K562 (cell line): ENCODE data around the gene GARRE1.
"Not testable (repeated sequence)": the region's sequence is repeated elsewhere in the genome, so short reads cannot be mapped to it uniquely, and the experiment has no call there.

ENCODE experiments used
- CBX3 ChIP-seq, 2 experiments: IDR thresholded peaks; 1 replicate in 1 of 2; 2 replicates in 1 of 2; pipeline ENCODE4 v1.6.1; 2012; ENCODE audit warnings: inconsistent platforms in 2 of 2, low read length in 2 of 2, borderline replicate concordance in 1 of 2, control low read depth in 1 of 2
- CBX5 ChIP-seq: IDR thresholded peaks from 2 replicates; pipeline ENCODE4 v1.6.1; 2014; ENCODE audit warnings: low read depth, borderline replicate concordance
- GABPB1 ChIP-seq: sonication (generic); formaldehyde crosslinking; IDR thresholded peaks from 2 replicates; pipeline ENCODE4 v1.8.0; 2022; ENCODE audit warnings: mild to moderate bottlenecking, missing genetic modification reagents
- GABPB2 ChIP-seq: fragments of 250-450 bp; sonication (Bioruptor Pico); conservative IDR thresholded peaks from 2 replicates; pipeline ENCODE4 v1.5.1; 2021; ENCODE audit warnings: mild to moderate bottlenecking
- HNRNPLL ChIP-seq: fragments of 200-400 bp; formaldehyde crosslinking; IDR thresholded peaks from 2 replicates; pipeline ENCODE4 v1.6.1; 2017; ENCODE audit warnings: low read length, low read depth, mild to moderate bottlenecking; ENCODE audit not compliant: poor library complexity, severe bottlenecking
- KLF10 ChIP-seq: fragments of 250-450 bp; sonication (Bioruptor Pico); IDR thresholded peaks from 2 replicates; pipeline ENCODE4 v1.6.1; 2021; ENCODE audit warnings: matching md5 sums
- NBN ChIP-seq: fragments of 450-650 bp; IDR thresholded peaks from 2 replicates; pipeline ENCODE4 v1.6.1; 2016; ENCODE audit warnings: low read depth, mild to moderate bottlenecking
- NRF1 ChIP-seq, 2 experiments: fragments of 450-650 bp; IDR thresholded peaks in 1 of 2; conservative IDR thresholded peaks in 1 of 2; 2 replicates each; pipeline ENCODE4 v1.6.1; 2014; ENCODE audit warnings: mild to moderate bottlenecking in 2 of 2
- POLR2A ChIP-seq: fragments of 450-650 bp; conservative IDR thresholded peaks from 2 replicates; pipeline ENCODE4 v1.6.1; 2016
- TAF1 ChIP-seq: IDR thresholded peaks from 2 replicates; pipeline ENCODE4 v1.6.1; 2011; ENCODE audit warnings: mild to moderate bottlenecking, low read length, moderate library complexity; ENCODE audit not compliant: insufficient read depth, control insufficient read depth, severe bottlenecking; ENCODE audit errors: extremely low read depth
- ZBTB7A ChIP-seq: IDR thresholded peaks from 2 replicates; pipeline ENCODE4 v1.6.1; 2011; ENCODE audit warnings: low read depth, mild to moderate bottlenecking, low read length, moderate library complexity, borderline replicate concordance; ENCODE audit not compliant: control insufficient read depth
- TF ChIP-seq, protein P1 (sequence below), 3 experiments: IDR thresholded peaks in 2 of 3; conservative IDR thresholded peaks in 1 of 3; 2 replicates each; pipeline ENCODE4 v1.5.1; 2011 to 2012; ENCODE audit warnings: low read length in 3 of 3, mild to moderate bottlenecking in 3 of 3, control low read depth in 2 of 3, improper control_type of control experiment in 1 of 3, inconsistent platforms in 1 of 3, low read depth in 1 of 3, mixed read lengths in 1 of 3, moderate library complexity in 1 of 3; ENCODE audit not compliant: insufficient read depth in 2 of 3
- TF ChIP-seq, protein P2 (sequence below): fragments of 450-650 bp; IDR thresholded peaks from 2 replicates; pipeline ENCODE4 v1.6.1; 2016; ENCODE audit warnings: antibody characterized with exemption

DNA sequence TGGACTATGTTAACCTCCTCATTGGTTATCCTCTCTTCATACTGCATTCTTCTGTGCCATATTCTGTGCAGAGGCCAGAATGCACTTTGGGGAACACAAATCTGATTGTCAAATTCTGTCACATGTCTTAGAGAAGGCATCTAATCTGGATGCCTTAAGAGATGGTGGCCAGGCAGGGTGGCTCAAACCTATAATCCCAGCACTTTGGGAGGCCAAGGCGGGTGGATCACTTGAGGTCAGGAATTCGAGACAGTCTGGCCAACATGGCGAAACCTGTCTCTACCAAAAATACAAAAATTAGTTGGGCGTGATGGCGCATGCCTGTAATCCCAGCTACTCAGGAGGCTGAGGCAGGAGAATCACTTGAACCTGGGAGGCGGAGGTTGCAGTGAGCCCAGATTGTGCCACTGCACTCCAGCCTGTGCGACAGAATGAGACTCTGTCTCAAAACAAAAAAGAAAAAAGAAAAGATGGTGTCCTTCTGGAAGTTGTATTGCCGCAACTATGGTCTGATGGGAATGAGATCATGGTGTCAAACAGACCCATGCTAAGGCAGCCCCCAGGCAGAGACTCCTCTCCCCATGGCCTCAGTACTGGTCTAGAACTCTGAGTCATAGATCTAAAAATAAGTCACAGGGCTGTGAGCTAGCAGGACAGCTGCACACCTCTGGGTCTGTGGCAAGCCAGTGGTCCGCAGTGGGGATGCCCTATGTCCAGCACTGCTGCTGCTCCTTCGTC lies 11.0 kb upstream of the GARRE1 start:
- TF ChIP-seq, protein P1, sequence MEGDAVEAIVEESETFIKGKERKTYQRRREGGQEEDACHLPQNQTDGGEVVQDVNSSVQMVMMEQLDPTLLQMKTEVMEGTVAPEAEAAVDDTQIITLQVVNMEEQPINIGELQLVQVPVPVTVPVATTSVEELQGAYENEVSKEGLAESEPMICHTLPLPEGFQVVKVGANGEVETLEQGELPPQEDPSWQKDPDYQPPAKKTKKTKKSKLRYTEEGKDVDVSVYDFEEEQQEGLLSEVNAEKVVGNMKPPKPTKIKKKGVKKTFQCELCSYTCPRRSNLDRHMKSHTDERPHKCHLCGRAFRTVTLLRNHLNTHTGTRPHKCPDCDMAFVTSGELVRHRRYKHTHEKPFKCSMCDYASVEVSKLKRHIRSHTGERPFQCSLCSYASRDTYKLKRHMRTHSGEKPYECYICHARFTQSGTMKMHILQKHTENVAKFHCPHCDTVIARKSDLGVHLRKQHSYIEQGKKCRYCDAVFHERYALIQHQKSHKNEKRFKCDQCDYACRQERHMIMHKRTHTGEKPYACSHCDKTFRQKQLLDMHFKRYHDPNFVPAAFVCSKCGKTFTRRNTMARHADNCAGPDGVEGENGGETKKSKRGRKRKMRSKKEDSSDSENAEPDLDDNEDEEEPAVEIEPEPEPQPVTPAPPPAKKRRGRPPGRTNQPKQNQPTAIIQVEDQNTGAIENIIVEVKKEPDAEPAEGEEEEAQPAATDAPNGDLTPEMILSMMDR (IDR thresholded peaks at IDR 0.05 in 2 of 3, conservative IDR thresholded peaks at IDR 0.05 in 1 of 3; ENCODE audit: insufficient read depth in 2 of 3, low read depth in 1 of 3, low read length in 3 of 3): not testable (repeated sequence)
- not testable (repeated sequence) for TF ChIP-seq CBX5; POLR2A; KLF10 (CRISPR knock-in tag); NRF1 (conservative IDR thresholded peaks at IDR 0.05 in 1 of 2, IDR thresholded peaks at IDR 0.05 in 1 of 2); NBN; HNRNPLL; GABPB1 (CRISPR knock-in tag); CBX3 (IDR thresholded peaks at IDR 0.05; ENCODE audit: borderline replicate concordance in 1 of 2, low read length in 2 of 2); GABPB2 (CRISPR knock-in tag); ZBTB7A; TAF1
- TF ChIP-seq, protein P2, sequence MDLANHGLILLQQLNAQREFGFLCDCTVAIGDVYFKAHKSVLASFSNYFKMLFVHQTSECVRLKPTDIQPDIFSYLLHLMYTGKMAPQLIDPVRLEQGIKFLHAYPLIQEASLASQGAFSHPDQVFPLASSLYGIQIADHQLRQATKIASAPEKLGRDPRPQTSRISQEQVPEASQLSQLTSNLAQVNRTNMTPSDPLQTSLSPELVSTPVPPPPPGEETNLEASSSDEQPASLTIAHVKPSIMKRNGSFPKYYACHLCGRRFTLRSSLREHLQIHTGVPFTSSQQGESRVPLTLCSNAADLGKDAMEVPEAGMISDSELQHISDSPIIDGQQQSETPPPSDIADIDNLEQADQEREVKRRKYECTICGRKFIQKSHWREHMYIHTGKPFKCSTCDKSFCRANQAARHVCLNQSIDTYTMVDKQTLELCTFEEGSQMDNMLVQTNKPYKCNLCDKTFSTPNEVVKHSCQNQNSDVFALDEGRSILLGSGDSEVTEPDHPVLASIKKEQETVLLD: not testable (repeated sequence)
